ENCODE results near the gene CHCT1.

- TF ChIP-seq CTCF (IDR thresholded peaks at IDR 0.05; ENCODE audit: insufficient read depth, low read length) (no peak), REST (IDR thresholded peaks at IDR 0.05; ENCODE audit: insufficient replicate concordance, low read depth) (no peak)
These were observed 42.1 kb downstream of the CHCT1 start for GRCh38 chr17:60464343-60464742.

Measured in HL-60 (cell line).